ENCODE measurements around the gene SH2D4B. TPM values are rescaled to one million over a fixed set of nuclear protein-coding genes. Genes with fewer than 3 reads are reported as not detected.

The SH2D4B gene
- total and polyA plus RNA-seq, 8 donors = 0.09 to 0.37 (median 0.20) TPM

DNA sequence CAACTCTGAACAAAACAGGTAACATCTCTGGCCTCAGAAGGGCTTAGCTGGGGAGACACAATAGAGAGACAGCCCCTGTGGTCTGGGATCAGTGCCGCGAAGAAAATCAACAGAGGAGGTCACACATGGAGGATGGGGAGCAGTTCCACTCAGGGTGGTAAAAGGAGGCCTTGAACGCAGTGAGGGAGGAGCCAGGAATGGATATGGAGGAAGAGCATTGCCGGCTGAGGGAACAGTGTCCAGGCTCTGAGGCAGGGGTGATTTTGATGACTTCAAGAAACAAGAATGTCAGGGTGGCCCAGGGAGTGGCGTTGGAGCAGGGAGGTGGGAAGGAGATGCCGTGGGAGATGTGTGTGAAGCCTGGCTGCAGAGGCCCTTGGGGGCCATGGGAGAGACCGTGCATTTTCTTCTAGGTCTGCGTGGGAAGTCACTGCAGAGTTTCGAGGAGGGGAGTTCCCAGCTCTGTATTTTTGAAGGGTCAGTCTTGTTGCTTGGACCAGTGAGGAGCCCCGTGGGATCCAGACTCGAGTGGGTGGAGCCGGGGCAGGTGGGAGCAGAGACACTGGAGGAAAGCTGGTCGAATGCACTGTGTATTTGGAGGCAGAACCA, 35.7 kb upstream of the SH2D4B start:
- Histone ChIP-seq H3K36me3 (peaks cover 0 to 11% of the 10 kb centered on the region in 2 donors), H3K4me1 (peaks cover 65 to 100% of the 10 kb centered on the region in 2 donors), H3K27ac (peak overlapping the region in 1 of 2 donors; percentile 90), H3K27me3 (no peaks in the 10 kb centered on the region), H3K9me3 (no peaks in the 10 kb centered on the region), H3K4me3 (no peak overlapping the region)
- intact Hi-C loops (cut with DNase I) = no loop called here
- no peak for ATAC-seq
- DNase-seq = peak in 1 of 4 donors; percentile 23
- TF ChIP-seq, protein P1, sequence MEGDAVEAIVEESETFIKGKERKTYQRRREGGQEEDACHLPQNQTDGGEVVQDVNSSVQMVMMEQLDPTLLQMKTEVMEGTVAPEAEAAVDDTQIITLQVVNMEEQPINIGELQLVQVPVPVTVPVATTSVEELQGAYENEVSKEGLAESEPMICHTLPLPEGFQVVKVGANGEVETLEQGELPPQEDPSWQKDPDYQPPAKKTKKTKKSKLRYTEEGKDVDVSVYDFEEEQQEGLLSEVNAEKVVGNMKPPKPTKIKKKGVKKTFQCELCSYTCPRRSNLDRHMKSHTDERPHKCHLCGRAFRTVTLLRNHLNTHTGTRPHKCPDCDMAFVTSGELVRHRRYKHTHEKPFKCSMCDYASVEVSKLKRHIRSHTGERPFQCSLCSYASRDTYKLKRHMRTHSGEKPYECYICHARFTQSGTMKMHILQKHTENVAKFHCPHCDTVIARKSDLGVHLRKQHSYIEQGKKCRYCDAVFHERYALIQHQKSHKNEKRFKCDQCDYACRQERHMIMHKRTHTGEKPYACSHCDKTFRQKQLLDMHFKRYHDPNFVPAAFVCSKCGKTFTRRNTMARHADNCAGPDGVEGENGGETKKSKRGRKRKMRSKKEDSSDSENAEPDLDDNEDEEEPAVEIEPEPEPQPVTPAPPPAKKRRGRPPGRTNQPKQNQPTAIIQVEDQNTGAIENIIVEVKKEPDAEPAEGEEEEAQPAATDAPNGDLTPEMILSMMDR (IDR thresholded peaks at IDR 0.05) = no peak

DNA sequence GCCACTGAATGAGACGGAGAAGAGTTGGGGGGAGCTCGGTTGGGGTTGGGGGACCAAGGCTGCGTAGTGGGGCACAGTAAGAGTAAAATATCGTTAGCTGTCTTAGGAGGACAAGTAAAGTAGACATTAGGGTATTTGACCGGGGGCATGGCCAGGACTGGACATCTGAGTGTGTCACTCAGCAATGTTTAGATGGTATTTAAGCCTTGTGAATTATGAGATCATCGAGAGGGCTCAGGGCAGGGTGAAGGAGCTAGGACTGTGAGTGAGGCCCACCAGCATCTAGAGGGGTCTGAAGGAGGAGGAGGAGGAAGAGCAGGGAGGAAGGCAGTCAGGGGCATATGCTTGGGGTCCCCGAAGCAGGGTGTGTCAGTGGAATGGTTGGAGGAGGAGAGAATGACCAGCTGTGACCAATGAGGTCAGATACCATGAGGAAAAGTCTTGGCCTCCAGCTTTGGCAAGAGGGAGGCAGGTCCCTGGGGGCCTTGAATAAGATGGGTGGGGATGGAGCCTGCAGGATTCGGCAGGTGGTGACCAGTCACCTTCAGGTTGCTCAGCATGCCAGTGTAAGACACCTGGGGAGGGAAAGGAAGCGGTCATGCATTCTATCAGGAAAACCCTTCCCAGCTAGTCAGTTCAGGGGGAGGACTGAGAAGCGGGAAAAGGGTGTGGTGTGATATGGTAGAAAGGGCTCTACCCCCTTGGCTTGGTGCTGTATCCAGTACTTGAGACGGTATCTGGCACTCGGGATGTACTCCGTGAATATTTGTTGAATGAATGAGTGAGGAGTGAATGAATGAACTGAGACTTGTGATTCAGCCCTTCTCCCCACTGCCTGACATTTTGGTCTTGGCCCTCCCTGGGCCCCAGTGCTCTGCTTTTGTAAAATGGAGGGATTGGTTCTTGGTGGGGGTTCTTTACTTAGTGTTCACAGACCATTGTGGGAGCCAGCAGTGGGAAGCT, 34.8 kb upstream of the SH2D4B start:
- H3K9me3 ChIP-seq = no peaks in the 10 kb centered on the region
- ATAC-seq (no peak), DNase-seq (peak in 1 of 4 donors; percentile 30)
- peaks cover 0 to 19% of the 10 kb centered on the region in 2 donors for H3K36me3 ChIP-seq
- peaks cover 56 to 100% of the 10 kb centered on the region in 2 donors for H3K4me1 ChIP-seq
- H3K4me3 ChIP-seq = no peak overlapping the region
- intact Hi-C loops (cut with DNase I) = no loop called here
- no peaks in the 10 kb centered on the region for H3K27me3 ChIP-seq
- TF ChIP-seq, protein P1 (IDR thresholded peaks at IDR 0.05) = no peak
- peak overlapping the region; percentile 72 to 90 for H3K27ac ChIP-seq

DNA sequence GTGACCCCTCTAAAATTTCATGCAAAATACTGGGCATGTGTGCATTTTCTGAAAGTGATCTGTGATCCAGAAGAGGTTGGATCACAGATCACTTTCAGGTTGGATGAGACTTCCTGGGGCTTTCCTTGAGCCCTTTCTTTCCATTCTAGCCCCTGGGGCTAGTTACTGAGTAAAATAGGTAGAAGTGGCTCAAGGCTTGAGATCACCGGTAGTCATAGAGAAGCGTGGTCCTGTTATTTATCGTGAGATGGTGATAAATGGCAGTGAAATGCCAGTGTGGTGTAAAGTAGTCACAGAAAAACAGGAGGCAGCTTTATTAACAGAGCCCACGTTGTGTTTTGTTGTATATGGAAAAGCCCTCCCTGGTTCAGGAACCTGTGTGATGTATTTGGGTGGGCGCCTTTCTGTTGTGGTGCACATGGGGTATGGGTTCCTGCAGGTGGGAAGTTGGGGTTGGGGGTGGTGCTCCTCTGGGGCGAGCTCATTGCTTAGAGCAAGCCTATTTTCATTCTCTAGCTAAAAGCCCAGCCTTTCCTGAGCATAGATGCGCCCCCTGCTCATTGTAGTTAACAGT, 34.0 kb upstream of the SH2D4B start:
- Histone ChIP-seq H3K36me3 (peaks cover 0 to 27% of the 10 kb centered on the region in 2 donors), H3K27me3 (no peaks in the 10 kb centered on the region), H3K9me3 (no peaks in the 10 kb centered on the region), H3K27ac (peak overlapping the region; percentile 72 to 90), H3K4me3 (no peak overlapping the region), H3K4me1 (peaks cover 49 to 99% of the 10 kb centered on the region in 2 donors)
- ATAC-seq (no peak), DNase-seq (no peak)
- TF ChIP-seq, protein P1 (IDR thresholded peaks at IDR 0.05) = no peak
- intact Hi-C loops (cut with DNase I) = loop anchor here in 1 of 2 donors (2.0 kb wide), 1 partner anchor 59 kb away; no protein-coding TSS in a partner anchor

DNA sequence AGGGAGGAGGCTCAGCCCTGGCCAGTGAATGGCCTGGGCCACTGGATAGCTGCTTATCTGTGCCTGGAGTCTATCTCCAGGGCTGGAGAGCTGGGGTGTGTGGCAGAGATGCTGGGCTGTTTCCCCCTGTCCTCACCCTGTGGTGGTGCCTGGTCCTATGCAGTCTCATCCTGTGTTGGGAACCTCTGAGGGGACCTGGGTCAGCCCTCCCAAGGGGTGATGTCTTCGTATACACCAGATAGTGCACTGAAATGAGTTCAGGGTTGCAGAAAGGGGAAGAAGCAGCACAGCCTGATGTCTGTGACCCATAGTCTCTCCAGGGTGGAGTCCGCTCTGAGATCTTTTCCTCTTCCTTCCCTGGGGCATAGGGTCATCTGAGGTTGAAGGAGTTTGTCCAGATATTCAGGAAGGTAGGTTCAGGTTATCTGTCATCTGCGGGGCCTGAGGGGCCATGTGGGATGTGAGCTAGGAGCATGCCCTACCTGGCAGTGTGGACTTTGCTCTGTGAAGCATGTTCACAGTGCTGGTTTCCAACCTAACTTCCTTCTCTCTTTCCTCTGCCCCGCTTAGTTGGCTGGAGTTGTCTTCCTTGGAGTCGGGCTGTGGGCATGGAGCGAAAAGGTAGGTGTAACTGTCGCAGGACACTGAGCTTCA, 33.4 kb upstream of the SH2D4B start:
- TF ChIP-seq, protein P1 (IDR thresholded peaks at IDR 0.05) = no peak
- ATAC-seq (peak; percentile 18), DNase-seq (peak in 1 of 4 donors; percentile 42)
- Histone ChIP-seq H3K4me3 (no peak overlapping the region), H3K4me1 (peaks cover 43 to 99% of the 10 kb centered on the region in 2 donors), H3K27ac (peak overlapping the region; percentile 72 to 90), H3K36me3 (peaks cover 0 to 33% of the 10 kb centered on the region in 2 donors), H3K27me3 (no peaks in the 10 kb centered on the region), H3K9me3 (no peaks in the 10 kb centered on the region)
- intact Hi-C loops (cut with DNase I) = loop anchor here in 1 of 2 donors (2.0 kb wide), 1 partner anchor 59 kb away; no protein-coding TSS in a partner anchor

Measured in left lung (tissue), 10 donors.